NB4 (cell line): ENCODE results near the gene DUSP5.

Experiments
- MAX ChIP-seq: IDR thresholded peaks from 2 replicates; pipeline ENCODE4 v1.6.1; 2011; ENCODE audit warnings: low read depth, low read length
- POLR2A ChIP-seq: IDR thresholded peaks from 2 replicates; pipeline ENCODE4 v1.6.1; 2011; ENCODE audit warnings: mild to moderate bottlenecking; ENCODE audit not compliant: insufficient read length; ENCODE audit errors: extremely low read depth
- TF ChIP-seq, protein P1 (sequence below): IDR thresholded peaks from one replicate; pipeline ENCODE4 v1.5.1; 2012; ENCODE audit warnings: low read depth, low read length

- TF ChIP-seq POLR2A (no peak), MAX (0 out of 2 replicates have a peak, but pooled peaks have one; percentile 13)
- TF ChIP-seq, protein P1, sequence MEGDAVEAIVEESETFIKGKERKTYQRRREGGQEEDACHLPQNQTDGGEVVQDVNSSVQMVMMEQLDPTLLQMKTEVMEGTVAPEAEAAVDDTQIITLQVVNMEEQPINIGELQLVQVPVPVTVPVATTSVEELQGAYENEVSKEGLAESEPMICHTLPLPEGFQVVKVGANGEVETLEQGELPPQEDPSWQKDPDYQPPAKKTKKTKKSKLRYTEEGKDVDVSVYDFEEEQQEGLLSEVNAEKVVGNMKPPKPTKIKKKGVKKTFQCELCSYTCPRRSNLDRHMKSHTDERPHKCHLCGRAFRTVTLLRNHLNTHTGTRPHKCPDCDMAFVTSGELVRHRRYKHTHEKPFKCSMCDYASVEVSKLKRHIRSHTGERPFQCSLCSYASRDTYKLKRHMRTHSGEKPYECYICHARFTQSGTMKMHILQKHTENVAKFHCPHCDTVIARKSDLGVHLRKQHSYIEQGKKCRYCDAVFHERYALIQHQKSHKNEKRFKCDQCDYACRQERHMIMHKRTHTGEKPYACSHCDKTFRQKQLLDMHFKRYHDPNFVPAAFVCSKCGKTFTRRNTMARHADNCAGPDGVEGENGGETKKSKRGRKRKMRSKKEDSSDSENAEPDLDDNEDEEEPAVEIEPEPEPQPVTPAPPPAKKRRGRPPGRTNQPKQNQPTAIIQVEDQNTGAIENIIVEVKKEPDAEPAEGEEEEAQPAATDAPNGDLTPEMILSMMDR: no peak
These were observed 11.3 kb downstream of the DUSP5 start for GRCh38 chr10:110508806-110509544.
